Mucosa of descending colon (tissue), 3 donors: Measurements from ENCODE around the gene SRMS. TPM values are rescaled to one million over a fixed set of nuclear protein-coding genes. Genes with fewer than 3 reads are reported as not detected.
"Not testable (repeated sequence)": the region's sequence is repeated elsewhere in the genome, so short reads cannot be mapped to it uniquely, and the experiment has no call there.

Experiments
- ATAC-seq: fragments of 200-7000 bp; cut with Tn5 transposase; one replicate; pipeline ENCODE4 v1.9.1; 2020; ENCODE audit warnings: mild to moderate bottlenecking, moderate library complexity
- DNase-seq, 3 donors: peaks; one replicate each; pipeline ENCODE4 v3.0.0-alpha.2; 2020
- H3K36me3 ChIP-seq: fragments of 200-600 bp; one replicate; pipeline ENCODE4 v1.8.0; 2021; ENCODE audit warnings: low read depth, mild to moderate bottlenecking
- H3K4me1 ChIP-seq: fragments of 200-600 bp; one replicate; pipeline ENCODE4 v1.8.0; 2021; ENCODE audit warnings: low read depth, mild to moderate bottlenecking
- H3K4me3 ChIP-seq: fragments of 200-600 bp; one replicate; pipeline ENCODE4 v1.8.0; 2021; ENCODE audit warnings: mild to moderate bottlenecking
- H3K9me3 ChIP-seq: fragments of 200-600 bp; one replicate; pipeline ENCODE4 v1.8.0; 2021; ENCODE audit warnings: mild to moderate bottlenecking
- CTCF ChIP-seq: fragments of 200-600 bp; IDR thresholded peaks from one replicate; pipeline ENCODE4 v1.8.0; 2022; ENCODE audit warnings: antibody characterized with exemption, mild to moderate bottlenecking
- intact Hi-C, 2 donors: fragments of 100-400 bp; cut with DNase I in 1 of 2; cut with micrococcal nuclease in 1 of 2; formaldehyde crosslinking; loops; one replicate each; pipeline versions ENCODE4 v1.11.0 to v1.11.1; 2022; cut with DNase I, micrococcal nuclease
- total RNA-seq, 3 donors: library from RNA; stranded (reverse); fragmentation: NEBNext Ultra II Directional in 2 of 3; extraction: Animal tissue kit (Norgen Biotek cat#: 25700) in 2 of 3; gene quantifications; one replicate each; pipeline versions ENCODE4 v1.2.1 to v1.2.4, GENCODE V29; 2021 to 2023
- donor health status: DM: no; HTN: no; CAD: no; lungs with moderate emphysema.
- donor health status: DM: no; HTN: no; CAD: no.
- donor health status: DM: no; HTN: yes; CAD: no.

The SRMS gene
- total RNA-seq, 3 donors from 2014 or later = 0.25 to 0.52 (median 0.27) TPM

- no peak for DNase-seq
- no peak for TF ChIP-seq CTCF
- Histone ChIP-seq H3K9me3 (no peaks in the 10 kb centered on the region), H3K4me1 (peaks cover 24% of the 10 kb centered on the region), H3K4me3 (no peak overlapping the region), H3K36me3 (no peaks in the 10 kb centered on the region)
- no peak for ATAC-seq
- intact Hi-C loops = no loop called here
Measured at GRCh38 chr20:63572071-63572787, 24.7 kb upstream of the SRMS start.

- H3K9me3 ChIP-seq, DNase-seq, ATAC-seq, intact Hi-C loops, H3K4me3 ChIP-seq, H3K36me3 ChIP-seq: not testable (repeated sequence)
- H3K4me1 ChIP-seq = peaks cover 24% of the 10 kb centered on the region
Measured at GRCh38 chr20:63571087-63571478, 23.5 kb upstream of the SRMS start.

GRCh38 chr20:63570281-63571086 lies 22.9 kb upstream of the SRMS start:
- Histone ChIP-seq H3K4me3 (no peak overlapping the region), H3K9me3 (no peaks in the 10 kb centered on the region), H3K4me1 (peaks cover 24% of the 10 kb centered on the region), H3K36me3 (no peaks in the 10 kb centered on the region)
- TF ChIP-seq CTCF = no peak
- no peak for DNase-seq
- intact Hi-C loops = no loop called here
- ATAC-seq = no peak

- Histone ChIP-seq H3K4me1 (peaks cover 18% of the 10 kb centered on the region), H3K36me3 (no peaks in the 10 kb centered on the region), H3K9me3 (no peaks in the 10 kb centered on the region), H3K4me3 (no peak overlapping the region)
- TF ChIP-seq CTCF = no peak
- intact Hi-C loops = no loop called here
- DNase-seq (no peak), ATAC-seq (no peak)
Measured at GRCh38 chr20:63568986-63569949, 21.7 kb upstream of the SRMS start.

- no peaks in the 10 kb centered on the region for H3K9me3 ChIP-seq
- H3K4me1 ChIP-seq = peaks cover 14% of the 10 kb centered on the region
- H3K36me3 ChIP-seq = no peaks in the 10 kb centered on the region
- intact Hi-C loops = no loop called here
- no peak for TF ChIP-seq CTCF
- peak; percentile 17 for ATAC-seq
- no peak overlapping the region for H3K4me3 ChIP-seq
- DNase-seq = peak in 2 of 3 donors; percentile 46 to 65
Measured at GRCh38 chr20:63568170-63568981, 20.8 kb upstream of the SRMS start.
